H9 (cell line): Measurements from ENCODE around the gene RERE. TPM values are rescaled to one million over a fixed set of nuclear protein-coding genes. Genes with fewer than 3 reads are reported as not detected.

Source experiments
- DNase-seq: peaks from one replicate; pipeline ENCODE4 v3.0.0-alpha.2; 2017
- H2AFZ ChIP-seq: one replicate; pipeline ENCODE4 v1.6.1; 2013; ENCODE audit warnings: mild to moderate bottlenecking, low read length, control low read depth, moderate library complexity
- H2AK5ac ChIP-seq: 2 replicates; pipeline ENCODE4 v1.6.1; 2013; ENCODE audit warnings: low read length, control low read depth, mixed read lengths; ENCODE audit not compliant: insufficient read length
- H2BK120ac ChIP-seq: one replicate; pipeline ENCODE4 v1.6.1; 2013; ENCODE audit warnings: low read depth, mild to moderate bottlenecking, low read length, control low read depth, inconsistent platforms; ENCODE audit not compliant: poor library complexity, severe bottlenecking
- H2BK12ac ChIP-seq: 2 replicates; pipeline ENCODE4 v1.6.1; 2013; ENCODE audit warnings: low read length, control low read depth, mixed read lengths, low read depth; ENCODE audit not compliant: insufficient read length
- H2BK15ac ChIP-seq: 2 replicates; pipeline ENCODE4 v1.6.1; 2013; ENCODE audit warnings: low read depth, low read length, control low read depth
- H2BK20ac ChIP-seq: one replicate; pipeline ENCODE4 v1.6.1; 2013; ENCODE audit warnings: low read depth, mild to moderate bottlenecking, low read length, control low read depth, inconsistent platforms; ENCODE audit not compliant: poor library complexity, severe bottlenecking
- H2BK5ac ChIP-seq: 2 replicates; pipeline ENCODE4 v1.6.1; 2013; ENCODE audit warnings: low read length, control low read depth, mixed read lengths; ENCODE audit not compliant: insufficient read length
- H3K14ac ChIP-seq: 2 replicates; pipeline ENCODE4 v1.6.1; 2013; ENCODE audit warnings: low read length, control low read depth; ENCODE audit not compliant: insufficient read depth
- H3K18ac ChIP-seq: 2 replicates; pipeline ENCODE4 v1.6.1; 2013; ENCODE audit warnings: low read depth, mild to moderate bottlenecking, mixed read lengths, low read length, control low read depth; ENCODE audit not compliant: insufficient read length
- H3K23ac ChIP-seq: 2 replicates; pipeline ENCODE4 v1.6.1; 2013; ENCODE audit warnings: low read length, control low read depth, mixed read lengths, low read depth; ENCODE audit not compliant: insufficient read length
- H3K23me2 ChIP-seq: 2 replicates; pipeline ENCODE4 v1.6.1; 2013; ENCODE audit warnings: low read depth, mild to moderate bottlenecking, mixed read lengths, low read length, control low read depth; ENCODE audit not compliant: insufficient read length, poor library complexity, severe bottlenecking
- H3K27ac ChIP-seq: 2 replicates; pipeline ENCODE4 v1.5.1; 2013; ENCODE audit warnings: low read length, control low read depth, mixed read lengths, low read depth; ENCODE audit not compliant: insufficient read length
- H3K27me3 ChIP-seq: 2 replicates; pipeline ENCODE4 v1.6.1; 2013; ENCODE audit warnings: low read length, control low read depth, inconsistent platforms; ENCODE audit not compliant: insufficient read depth
- H3K4ac ChIP-seq: 2 replicates; pipeline ENCODE4 v1.6.1; 2013; ENCODE audit warnings: low read depth, mild to moderate bottlenecking, control low read depth, inconsistent platforms, low read length, moderate library complexity
- H3K4me1 ChIP-seq: 2 replicates; pipeline ENCODE4 v1.6.1; 2013; ENCODE audit warnings: low read length, control low read depth, inconsistent platforms; ENCODE audit not compliant: insufficient read depth
- H3K4me2 ChIP-seq: 2 replicates; pipeline ENCODE4 v1.6.1; 2013; ENCODE audit warnings: low read length, control low read depth, mixed read lengths; ENCODE audit not compliant: insufficient read length, insufficient read depth
- H3K56ac ChIP-seq: 2 replicates; pipeline ENCODE4 v1.6.1; 2013; ENCODE audit warnings: low read depth, mild to moderate bottlenecking, mixed read lengths, low read length, control low read depth; ENCODE audit not compliant: insufficient read length
- H3K79me1 ChIP-seq: 2 replicates; pipeline ENCODE4 v1.6.1; 2013; ENCODE audit warnings: low read depth, mild to moderate bottlenecking, moderate library complexity, low read length, control low read depth, inconsistent platforms; ENCODE audit not compliant: insufficient read depth, poor library complexity, severe bottlenecking
- H3K79me2 ChIP-seq: 2 replicates; pipeline ENCODE4 v1.6.1; 2013; ENCODE audit warnings: low read length, control low read depth, inconsistent platforms; ENCODE audit not compliant: insufficient read depth
- H3K9ac ChIP-seq: 2 replicates; pipeline ENCODE4 v1.6.1; 2013; ENCODE audit warnings: low read length, control low read depth, mixed read lengths; ENCODE audit not compliant: insufficient read length; ENCODE audit errors: extremely low read depth
- H3K9me3 ChIP-seq: one replicate; pipeline ENCODE4 v1.6.1; 2013; ENCODE audit warnings: low read depth, low read length, inconsistent platforms; ENCODE audit not compliant: control insufficient read depth
- H3T11ph ChIP-seq: one replicate; pipeline ENCODE4 v1.6.1; 2013; ENCODE audit warnings: mild to moderate bottlenecking, low read length, control low read depth, inconsistent platforms
- H4K20me1 ChIP-seq: one replicate; pipeline ENCODE4 v1.6.1; 2013; ENCODE audit not compliant: control insufficient read depth, insufficient read length, insufficient read depth
- H4K5ac ChIP-seq: 2 replicates; pipeline ENCODE4 v1.6.1; 2013; ENCODE audit warnings: low read depth, mild to moderate bottlenecking, mixed read lengths, low read length, control low read depth; ENCODE audit not compliant: insufficient read length
- H4K8ac ChIP-seq: replicated peaks from 2 replicates; pipeline ENCODE4 v1.6.1; 2013; ENCODE audit warnings: low read length, control low read depth, mixed read lengths, low read depth; ENCODE audit not compliant: insufficient read length
- H4K91ac ChIP-seq: 2 replicates; pipeline ENCODE4 v1.6.1; 2013; ENCODE audit warnings: low read depth, mild to moderate bottlenecking, moderate library complexity, mixed read lengths, low read length, control low read depth; ENCODE audit not compliant: insufficient read length
- H3K27ac Mint-ChIP-seq, 3 experiments: 2 replicates in 2 of 3; 3 replicates in 1 of 3; pipeline ENCODE4 v1.8.0; 2020 to 2021; ENCODE audit warnings: mixed read lengths in 3 of 3, mild to moderate bottlenecking in 1 of 3, moderate library complexity in 1 of 3
- H3K27me3 Mint-ChIP-seq: 2 replicates; pipeline ENCODE4 v1.8.0; 2021; ENCODE audit warnings: low read depth, mild to moderate bottlenecking, moderate library complexity, mixed read lengths
- H3K36me3 Mint-ChIP-seq, 3 experiments: 2 replicates in 2 of 3; 3 replicates in 1 of 3; pipeline ENCODE4 v1.8.0; 2020 to 2021; ENCODE audit warnings: low read depth in 3 of 3, mixed read lengths in 3 of 3; ENCODE audit not compliant: insufficient read depth in 1 of 3
- H3K4me1 Mint-ChIP-seq, 2 experiments: 2 replicates each; pipeline ENCODE4 v1.8.0; 2020; ENCODE audit warnings: mixed read lengths in 2 of 2
- H3K4me3 Mint-ChIP-seq, 2 experiments: 2 replicates in 1 of 2; 3 replicates in 1 of 2; pipeline ENCODE4 v1.8.0; 2020 to 2021; ENCODE audit warnings: mild to moderate bottlenecking in 2 of 2, mixed read lengths in 2 of 2, moderate library complexity in 1 of 2
- H3K9me3 Mint-ChIP-seq, 2 experiments: 2 replicates in 1 of 2; 3 replicates in 1 of 2; pipeline ENCODE4 v1.8.0; 2020; ENCODE audit warnings: mild to moderate bottlenecking in 2 of 2, mixed read lengths in 2 of 2, moderate library complexity in 1 of 2
- CTCF ChIP-seq: fragments of 200-600 bp; sonication (generic); conservative IDR thresholded peaks from 3 replicates; pipeline ENCODE4 v1.8.0; 2021; ENCODE audit warnings: antibody characterized with exemption, mild to moderate bottlenecking
- WGBS: extraction: QIAGEN DNeasy Blood & Tissue Kit; methylation state at CpG from one replicate; pipeline ENCODE4 v1.1.7; 2013; ENCODE audit warnings: missing lambda C conversion rate, low lambda C conversion rate, mixed read lengths; ENCODE audit not compliant: insufficient read length; ENCODE audit errors: extremely low coverage; 5-methylcytosine and 5-hydroxymethylcytosine counted together
- total RNA-seq: library from RNA; stranded (reverse); gene quantifications from 2 replicates; pipeline ENCODE4 v1.2.1, GENCODE V29; 2021

Gene RERE
- total RNA-seq, 1 experiment from 2014 or later, result 103 TPM

- Histone ChIP-seq H2BK5ac (no peak overlapping the region), H3K4ac (no peak overlapping the region), H4K20me1 (no peaks in the 10 kb centered on the region), H3K14ac (no peak overlapping the region), H2AFZ (no peak overlapping the region), H3K23me2 (no peaks in the 10 kb centered on the region), H3K9me3 (no peaks in the 10 kb centered on the region), H2BK15ac (no peak overlapping the region), H2AK5ac (no peak overlapping the region), H3T11ph (no peak overlapping the region), H3K9ac (no peak overlapping the region), H2BK12ac (no peak overlapping the region), H3K18ac (no peak overlapping the region), H2BK120ac (no peak overlapping the region), H3K4me2 (no peak overlapping the region), H3K4me1 (peaks cover 2% of the 10 kb centered on the region; the same call in 1 of the 2 replicates), H3K79me2 (no peaks in the 10 kb centered on the region; the same call in 1 of the 2 replicates), H3K27me3 (no peaks in the 10 kb centered on the region), H3K27ac (no peak overlapping the region), H2BK20ac (no peak overlapping the region), H4K91ac (no peak overlapping the region), H3K79me1 (no peaks in the 10 kb centered on the region), H4K8ac (no peak overlapping the region), H3K56ac (no peak overlapping the region), H4K5ac (no peak overlapping the region), H3K23ac (no peak overlapping the region)
- Mint-ChIP-seq H3K9me3 (no peaks in the 10 kb centered on the region), H3K4me1 (peaks cover 21 to 22% of the 10 kb centered on the region in 2 experiments), H3K27ac (peak overlapping the region in 2 of 3 experiments; percentile 2 to 56; a peak in 4 of 7 replicates), H3K36me3 (peaks cover 0 to 3% (median 0%) of the 10 kb centered on the region in 3 experiments; a peak in 1 of 7 replicates), H3K4me3 (no peak overlapping the region), H3K27me3 (no peaks in the 10 kb centered on the region)
- WGBS, result no CpG with 5 or more reads among the region's 1 CpG
- no peak for TF ChIP-seq CTCF
- DNase-seq, result no peak
Measured at GRCh38 chr1:8754247-8754650, 63.2 kb downstream of the RERE start.
